Neuronal stem cell (in vitro differentiated cells): ENCODE data around the gene PDE9A.

Experiments
- DNase-seq: peaks from one replicate; pipeline ENCODE4 v3.0.0-alpha.2; 2013; ENCODE audit warnings: low spot score
- H2AFZ ChIP-seq: one replicate; pipeline ENCODE4 v1.6.1; 2013; ENCODE audit warnings: mild to moderate bottlenecking, low read length, inconsistent platforms
- H2AK5ac ChIP-seq: 2 replicates; pipeline ENCODE4 v1.6.1; 2013; ENCODE audit warnings: low read depth, mild to moderate bottlenecking, inconsistent platforms, low read length, moderate library complexity, mixed read lengths
- H2BK120ac ChIP-seq: 2 replicates; pipeline ENCODE4 v1.6.1; 2013; ENCODE audit warnings: low read depth, mild to moderate bottlenecking, inconsistent platforms, low read length, moderate library complexity, mixed read lengths
- H2BK12ac ChIP-seq: one replicate; pipeline ENCODE4 v1.6.1; 2013; ENCODE audit warnings: low read length, inconsistent platforms
- H2BK15ac ChIP-seq: 2 replicates; pipeline ENCODE4 v1.6.1; 2013; ENCODE audit warnings: mild to moderate bottlenecking, low read length, inconsistent platforms, mixed read lengths
- H2BK5ac ChIP-seq: one replicate; pipeline ENCODE4 v1.6.1; 2013; ENCODE audit warnings: inconsistent platforms, mild to moderate bottlenecking, low read length, moderate library complexity
- H3K14ac ChIP-seq: one replicate; pipeline ENCODE4 v1.6.1; 2013; ENCODE audit warnings: low read length, inconsistent platforms
- H3K18ac ChIP-seq: 2 replicates; pipeline ENCODE4 v1.6.1; 2013; ENCODE audit warnings: low read length, inconsistent platforms
- H3K23ac ChIP-seq: 2 replicates; pipeline ENCODE4 v1.6.1; 2013; ENCODE audit warnings: low read depth, mild to moderate bottlenecking, mixed read lengths, low read length, inconsistent platforms; ENCODE audit not compliant: poor library complexity
- H3K27ac ChIP-seq: replicated peaks from 3 replicates; pipeline ENCODE4 v1.5.1; 2013; ENCODE audit warnings: low read length, inconsistent platforms
- H3K27me3 ChIP-seq, 3 experiments: 2 replicates each; pipeline ENCODE4 v1.6.1; 2013; ENCODE audit warnings: low read length in 3 of 3, mild to moderate bottlenecking in 2 of 3, inconsistent platforms in 1 of 3, low read depth in 1 of 3, mixed read lengths in 1 of 3, moderate library complexity in 1 of 3; ENCODE audit not compliant: control insufficient read depth in 3 of 3, insufficient read depth in 3 of 3
- H3K36me3 ChIP-seq, 2 donors: replicated peaks in 1 of 2; 2 replicates each; pipeline ENCODE4 v1.6.1; 2013; ENCODE audit warnings: low read length in 2 of 2; ENCODE audit not compliant: control insufficient read depth in 2 of 2, insufficient read depth in 2 of 2
- H3K4ac ChIP-seq: 2 replicates; pipeline ENCODE4 v1.6.1; 2013; ENCODE audit warnings: inconsistent platforms, mild to moderate bottlenecking, low read length, moderate library complexity
- H3K4me1 ChIP-seq, 2 donors: 1 replicate in 1 of 2; 2 replicates in 1 of 2; pipeline ENCODE4 v1.6.1; 2013; ENCODE audit warnings: low read length in 2 of 2, low read depth in 1 of 2; ENCODE audit not compliant: control insufficient read depth in 2 of 2, insufficient read depth in 1 of 2
- H3K4me2 ChIP-seq: one replicate; pipeline ENCODE4 v1.6.1; 2013; ENCODE audit warnings: mild to moderate bottlenecking, low read length, inconsistent platforms; ENCODE audit not compliant: insufficient read depth, poor library complexity, severe bottlenecking
- H3K4me3 ChIP-seq, 2 donors: 2 replicates each; pipeline ENCODE4 v1.5.1; 2013; ENCODE audit warnings: low read length in 2 of 2, mild to moderate bottlenecking in 2 of 2, inconsistent platforms in 1 of 2, moderate library complexity in 1 of 2
- H3K79me1 ChIP-seq: one replicate; pipeline ENCODE4 v1.6.1; 2013; ENCODE audit warnings: low read depth, mild to moderate bottlenecking, inconsistent platforms, low read length, moderate library complexity
- H3K9ac ChIP-seq: one replicate; pipeline ENCODE4 v1.6.1; 2013; ENCODE audit warnings: mild to moderate bottlenecking, low read depth, low read length, inconsistent platforms; ENCODE audit not compliant: poor library complexity
- H3K9me3 ChIP-seq, 2 donors: replicated peaks in 1 of 2; 2 replicates each; pipeline versions ENCODE3 to v1.6.1; 2013; ENCODE audit warnings: low read length in 2 of 2, mild to moderate bottlenecking in 2 of 2, inconsistent platforms in 1 of 2, low read depth in 1 of 2, mixed read lengths in 1 of 2, moderate library complexity in 1 of 2; ENCODE audit not compliant: control insufficient read depth in 2 of 2, insufficient read depth in 1 of 2
- H4K8ac ChIP-seq: one replicate; pipeline ENCODE4 v1.6.1; 2013; ENCODE audit warnings: low read depth, mild to moderate bottlenecking, inconsistent platforms, low read length, moderate library complexity
- H4K91ac ChIP-seq: one replicate; pipeline ENCODE4 v1.6.1; 2013; ENCODE audit warnings: low read length, low read depth, mild to moderate bottlenecking, inconsistent platforms; ENCODE audit not compliant: poor library complexity
- WGBS, 2 donors: extraction: QIAGEN DNeasy Blood & Tissue Kit; methylation state at CpG; one replicate each; pipeline ENCODE4 v1.1.7; 2013; ENCODE audit warnings: missing lambda C conversion rate in 2 of 2, mixed read lengths in 1 of 2; ENCODE audit not compliant: insufficient read length in 2 of 2, insufficient replicate concordance in 1 of 2; ENCODE audit errors: extremely low coverage in 2 of 2; 5-methylcytosine and 5-hydroxymethylcytosine counted together

The PDE9A gene

GRCh38 chr21:42796327-42797062 lies 143.1 kb downstream of the PDE9A start:
- no peaks in the 10 kb centered on the region for H3K27me3 ChIP-seq
- H3K4me2 ChIP-seq, result no peak overlapping the region
- H3K14ac ChIP-seq, result no peak overlapping the region
- no peaks in the 10 kb centered on the region for H3K9me3 ChIP-seq
- H3K79me1 ChIP-seq, result no peaks in the 10 kb centered on the region
- H3K23ac ChIP-seq, result no peak overlapping the region
- H3K4me3 ChIP-seq, result no peak overlapping the region
- no peak overlapping the region for H2BK5ac ChIP-seq
- no peak overlapping the region for H2AFZ ChIP-seq
- no peak overlapping the region for H2AK5ac ChIP-seq
- H3K27ac ChIP-seq, result no peak overlapping the region
- no peak overlapping the region for H2BK12ac ChIP-seq
- no peak overlapping the region for H3K9ac ChIP-seq
- no peak overlapping the region for H3K4ac ChIP-seq
- no peaks in the 10 kb centered on the region for H3K36me3 ChIP-seq
- H4K91ac ChIP-seq, result no peak overlapping the region
- WGBS, 2 donors, result no CpG with 5 or more reads among the region's 13 CpGs
- H2BK120ac ChIP-seq, result no peak overlapping the region
- no peak overlapping the region for H2BK15ac ChIP-seq
- no peak overlapping the region for H3K18ac ChIP-seq
- H4K8ac ChIP-seq, result no peak overlapping the region
- no peak for DNase-seq
- no peaks in the 10 kb centered on the region for H3K4me1 ChIP-seq

DNA sequence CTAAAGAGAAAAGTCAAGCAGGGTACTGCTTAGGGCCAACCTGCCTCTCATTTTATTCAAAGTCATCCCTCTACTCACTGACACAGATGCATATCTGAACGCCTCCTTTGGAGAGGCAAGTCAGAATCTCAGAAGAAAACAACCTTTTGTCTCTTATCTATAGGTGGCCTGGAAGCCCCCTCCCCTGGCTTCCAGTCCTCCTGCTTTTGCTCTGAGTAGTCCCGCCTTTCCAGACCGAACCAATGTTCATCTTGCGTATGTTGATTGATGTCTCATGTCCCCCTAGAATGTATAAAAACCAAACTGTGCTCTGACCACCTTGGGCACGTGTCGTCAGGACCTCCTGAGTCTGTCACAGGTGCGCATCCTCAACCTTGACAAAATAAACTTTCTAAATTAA lies 144.1 kb downstream of the PDE9A start:
- Histone ChIP-seq H3K4me3 (no peak overlapping the region), H2BK120ac (no peak overlapping the region), H4K91ac (no peak overlapping the region), H2BK5ac (no peak overlapping the region), H3K27ac (no peak overlapping the region), H3K36me3 (no peaks in the 10 kb centered on the region), H2BK15ac (no peak overlapping the region), H3K14ac (no peak overlapping the region), H2AFZ (no peak overlapping the region), H3K9me3 (no peaks in the 10 kb centered on the region), H3K4me1 (no peaks in the 10 kb centered on the region), H3K4ac (no peak overlapping the region), H3K4me2 (no peak overlapping the region), H3K9ac (no peak overlapping the region), H2AK5ac (no peak overlapping the region), H3K18ac (no peak overlapping the region), H4K8ac (no peak overlapping the region), H3K79me1 (no peaks in the 10 kb centered on the region), H2BK12ac (no peak overlapping the region), H3K23ac (no peak overlapping the region), H3K27me3 (no peaks in the 10 kb centered on the region)
- no peak for DNase-seq
- no CpG with 5 or more reads among the region's 7 CpGs for WGBS, 2 donors

GRCh38 chr21:42798106-42798505 lies 144.7 kb downstream of the PDE9A start:
- Histone ChIP-seq H3K4me2 (no peak overlapping the region), H3K9ac (no peak overlapping the region), H4K91ac (no peak overlapping the region), H3K4me1 (no peaks in the 10 kb centered on the region), H3K4ac (no peak overlapping the region), H3K79me1 (no peaks in the 10 kb centered on the region), H2BK5ac (no peak overlapping the region), H2BK12ac (no peak overlapping the region), H3K4me3 (no peak overlapping the region), H3K27ac (no peak overlapping the region), H3K36me3 (no peaks in the 10 kb centered on the region), H2BK120ac (no peak overlapping the region), H3K23ac (no peak overlapping the region), H2AK5ac (no peak overlapping the region), H2AFZ (no peak overlapping the region), H2BK15ac (no peak overlapping the region), H4K8ac (no peak overlapping the region), H3K14ac (no peak overlapping the region), H3K9me3 (no peaks in the 10 kb centered on the region), H3K18ac (no peak overlapping the region), H3K27me3 (no peaks in the 10 kb centered on the region)
- DNase-seq, result no peak
- WGBS, 2 donors, result no CpG with 5 or more reads among the region's 6 CpGs

GRCh38 chr21:42799516-42799915 lies 146.1 kb downstream of the PDE9A start:
- Histone ChIP-seq H4K91ac (no peak overlapping the region), H2BK120ac (no peak overlapping the region), H4K8ac (no peak overlapping the region), H2AFZ (no peak overlapping the region), H3K4ac (no peak overlapping the region), H3K23ac (no peak overlapping the region), H3K4me2 (no peak overlapping the region), H3K9me3 (no peaks in the 10 kb centered on the region), H3K79me1 (no peaks in the 10 kb centered on the region), H2AK5ac (no peak overlapping the region), H3K18ac (no peak overlapping the region), H3K27me3 (no peaks in the 10 kb centered on the region), H3K9ac (no peak overlapping the region), H3K27ac (no peak overlapping the region), H2BK5ac (no peak overlapping the region), H3K4me1 (no peaks in the 10 kb centered on the region), H3K14ac (no peak overlapping the region), H2BK15ac (no peak overlapping the region), H2BK12ac (no peak overlapping the region), H3K36me3 (no peaks in the 10 kb centered on the region), H3K4me3 (no peak overlapping the region)
- DNase-seq, result no peak
- WGBS, 2 donors, result 100% methylated on average over 3 of the region's 9 CpGs; no CpG with 5 or more reads in 1 of the 2 donors
